Chondrocyte (in vitro differentiated cells): ENCODE results near the gene OR51M1. TPM values are rescaled to one million over a fixed set of nuclear protein-coding genes. Genes with fewer than 3 reads are reported as not detected.

Experiments used
- DNase-seq: peaks from one replicate; pipeline ENCODE4 v3.0.0; 2021; ENCODE audit warnings: mixed read lengths, low spot score
- H3K27ac Mint-ChIP-seq: one replicate; pipeline ENCODE4 v1.8.0; 2021; ENCODE audit warnings: mild to moderate bottlenecking, moderate library complexity, mixed read lengths; ENCODE audit not compliant: unreplicated experiment
- H3K27me3 Mint-ChIP-seq: 2 replicates; pipeline ENCODE4 v1.8.0; 2021; ENCODE audit warnings: low read depth, mixed read lengths
- H3K36me3 Mint-ChIP-seq: 2 replicates; pipeline ENCODE4 v1.8.0; 2021; ENCODE audit warnings: low read depth, mixed read lengths
- H3K4me1 Mint-ChIP-seq: 2 replicates; pipeline ENCODE4 v1.8.0; 2021; ENCODE audit warnings: low read depth, mild to moderate bottlenecking, mixed read lengths
- H3K4me3 Mint-ChIP-seq: one replicate; pipeline ENCODE4 v1.8.0; 2021; ENCODE audit warnings: mild to moderate bottlenecking, moderate library complexity, mixed read lengths; ENCODE audit not compliant: unreplicated experiment
- H3K9me3 Mint-ChIP-seq: 2 replicates; pipeline ENCODE4 v1.8.0; 2021; ENCODE audit warnings: low read depth, mixed read lengths
- CTCF ChIP-seq: fragments of 200-600 bp; sonication (generic); IDR thresholded peaks from 2 replicates; pipeline ENCODE4 v1.5.0; 2021; ENCODE audit warnings: antibody characterized with exemption, mild to moderate bottlenecking, moderate library complexity
- total RNA-seq: library from RNA; stranded (reverse); gene quantifications from 3 replicates; pipeline ENCODE4 v1.2.1, GENCODE V29; 2021

The OR51M1 gene
- total RNA-seq, 1 donor from 2014 or later = not detected

- no peak for TF ChIP-seq CTCF
- H3K27me3 Mint-ChIP-seq = peaks cover 10% of the 10 kb centered on the region
- DNase-seq = no peak
- no peak within 1 kb of the TSS for H3K4me3 Mint-ChIP-seq
- H3K9me3 Mint-ChIP-seq = no peaks in the 10 kb centered on the region
- no peaks in the 10 kb centered on the region for H3K36me3 Mint-ChIP-seq
- no peaks in the 10 kb centered on the region for H3K4me1 Mint-ChIP-seq
- no peak within 1 kb of the TSS for H3K27ac Mint-ChIP-seq
These were observed 38.2 kb downstream of the OR51M1 start, which contains the start of gene OR51Q1 for GRCh38 chr11:5421811-5422210. Gene OR51Q1, plus strand, starts transcription at chr11:5422111. Its CDS starts 90 bp downstream, at chr11:5422201.

- H3K4me1 Mint-ChIP-seq = no peaks in the 10 kb centered on the region
- TF ChIP-seq CTCF = no peak
These were observed 39.5 kb downstream of the OR51M1 start for GRCh38 chr11:5423131-5423530.

GRCh38 chr11:5441414-5441813 is 57.8 kb downstream of the OR51M1 start, which contains the start of gene OR51I1:
Gene OR51I1, minus strand, starts transcription at chr11:5441514. Its CDS starts 0 bp downstream, at chr11:5441514.
- no peak within 1 kb of the TSS for H3K27ac Mint-ChIP-seq
- no peak within 1 kb of the TSS for H3K4me3 Mint-ChIP-seq
- no peaks in the 10 kb centered on the region for H3K9me3 Mint-ChIP-seq
- peaks cover 35% of the 10 kb centered on the region for H3K27me3 Mint-ChIP-seq
- no peaks in the 10 kb centered on the region for H3K4me1 Mint-ChIP-seq
- TF ChIP-seq CTCF = no peak
- H3K36me3 Mint-ChIP-seq = no peaks in the 10 kb centered on the region
- DNase-seq = no peak

More at GRCh38 chr11:5423131-5423530, 39.5 kb downstream of the OR51M1 start:
- no peak for DNase-seq
- no peak overlapping the region for H3K27ac Mint-ChIP-seq
- H3K27me3 Mint-ChIP-seq = peaks cover 12% of the 10 kb centered on the region
- H3K9me3 Mint-ChIP-seq = no peaks in the 10 kb centered on the region
- H3K4me3 Mint-ChIP-seq = no peak overlapping the region
- no peaks in the 10 kb centered on the region for H3K36me3 Mint-ChIP-seq

Other genes starting within 250 kb of the OR51M1 start
- not detected in 3 replicates for gene OR52A5, start 245.5 kb upstream of the OR51M1 start, total RNA-seq
- gene OR52A1, start 229.1 kb upstream of the OR51M1 start, total RNA-seq = not detected in 3 replicates
- gene OR51V1, start 183.1 kb upstream of the OR51M1 start, total RNA-seq = not detected in 3 replicates
- gene HBB, start 156.7 kb upstream of the OR51M1 start, total RNA-seq = not detected in 3 replicates
- not detected in 3 replicates for gene HBD, start 149.3 kb upstream of the OR51M1 start, total RNA-seq
- gene HBG1, start 134.0 kb upstream of the OR51M1 start, total RNA-seq = not detected in 3 replicates
- not detected in 3 replicates for gene HBG2, start 129.0 kb upstream of the OR51M1 start, total RNA-seq
- gene HBE1, start 113.9 kb upstream of the OR51M1 start, total RNA-seq = not detected in 3 replicates
- gene OR51B4, start 81.9 kb upstream of the OR51M1 start, total RNA-seq = not detected in 3 replicates
- gene OR51B2, start 59.5 kb upstream of the OR51M1 start, total RNA-seq = not detected in 3 replicates
- 0.20 TPM in 1 of 3 replicates, not detected in the others for gene OR51B5, start 40.3 kb upstream of the OR51M1 start, total RNA-seq
- not detected in 3 replicates for gene OR51B6, start 32.3 kb upstream of the OR51M1 start, total RNA-seq
- gene OR51Q1, start 38.3 kb downstream of the OR51M1 start, total RNA-seq = not detected in 3 replicates
- 0.46 TPM in 1 of 3 replicates, not detected in the others for gene OR51I1, start 57.7 kb downstream of the OR51M1 start, total RNA-seq
- gene OR51I2, start 65.5 kb downstream of the OR51M1 start, total RNA-seq = not detected in 3 replicates
- not detected in 3 replicates for gene OR52D1, start 104.9 kb downstream of the OR51M1 start, total RNA-seq
- 0.13 to 0.31 TPM in 2 of 3 replicates, not detected in the other for gene UBQLN3, start 126.1 kb downstream of the OR51M1 start, total RNA-seq
- gene UBQLNL, start 132.9 kb downstream of the OR51M1 start, total RNA-seq = 0.22 to 0.41 TPM (median 0.23 TPM) in 3 replicates
- gene OR52H1, start 164.7 kb downstream of the OR51M1 start, total RNA-seq = 0.39 TPM in 1 of 3 replicates, not detected in the others
- gene OR52B6, start 197.1 kb downstream of the OR51M1 start, total RNA-seq = not detected in 3 replicates
- 1.5 to 2.3 TPM (median 2.1 TPM) in 3 replicates for gene TRIM6, start 212.8 kb downstream of the OR51M1 start, total RNA-seq
- gene TRIM34, start 241.2 kb downstream of the OR51M1 start, total RNA-seq = 1.6 to 4.0 TPM (median 2.1 TPM) in 3 replicates